ENCODE results near the gene ECHDC3. TPM values are rescaled to one million over a fixed set of nuclear protein-coding genes. Genes with fewer than 3 reads are reported as not detected.

Gene ECHDC3
- polyA plus RNA-seq, 4 donors = 3.8 to 25.8 (median 9.7) TPM

- no peak overlapping the region for H3K27ac ChIP-seq (ENCODE audit: low read depth in 1 of 3, low read length in 2 of 3)
- no peaks in the 10 kb centered on the region for H3K9me3 ChIP-seq (ENCODE audit: control insufficient read depth in 2 of 2, insufficient read depth in 1 of 2, low read depth in 1 of 2, low read length in 1 of 2)
- 91 to 95% (median 91%) methylated on average over 13 of the region's 13 CpGs for WGBS, 3 donors
These were observed 16.5 kb downstream of the ECHDC3 start for GRCh38 chr10:11758527-11759236.

GRCh38 chr10:11759347-11759746 is 17.2 kb downstream of the ECHDC3 start:
- no peak overlapping the region for H3K4me3 ChIP-seq (ENCODE audit: low read depth in 1 of 3, low read length in 3 of 3)
- FAIRE-seq (no peak), DNase-seq (no peak)
- peaks cover 0 to 13% (median 0%) of the 10 kb centered on the region in 3 donors for H3K4me1 ChIP-seq (ENCODE audit: control insufficient read depth in 3 of 3, insufficient read depth in 2 of 3, low read depth in 1 of 3, low read length in 2 of 3)
- no peaks in the 10 kb centered on the region for H3K9me3 ChIP-seq (ENCODE audit: control insufficient read depth in 2 of 2, insufficient read depth in 1 of 2, low read depth in 1 of 2, low read length in 1 of 2)
- H3K27ac ChIP-seq (ENCODE audit: low read depth in 1 of 3, low read length in 2 of 3) = no peak overlapping the region
- 83 to 90% (median 85%) methylated on average over 8 of the region's 8 CpGs for WGBS, 3 donors
- H3K36me3 ChIP-seq (ENCODE audit: control insufficient read depth in 3 of 3, insufficient read depth in 2 of 3, low read depth in 1 of 3, low read length in 3 of 3) = peaks cover 0 to 53% (median 3%) of the 10 kb centered on the region in 3 donors
- H3K27me3 ChIP-seq (ENCODE audit: control insufficient read depth in 3 of 3, insufficient read depth in 3 of 3, low read length in 3 of 3) = no peaks in the 10 kb centered on the region

More at GRCh38 chr10:11758527-11759236, 16.5 kb downstream of the ECHDC3 start:
- FAIRE-seq = no peak
- Histone ChIP-seq H3K4me3 (ENCODE audit: low read depth in 1 of 3, low read length in 3 of 3) (no peak overlapping the region), H3K27me3 (ENCODE audit: control insufficient read depth in 3 of 3, insufficient read depth in 3 of 3, low read length in 3 of 3) (no peaks in the 10 kb centered on the region), H3K4me1 (ENCODE audit: control insufficient read depth in 3 of 3, insufficient read depth in 2 of 3, low read depth in 1 of 3, low read length in 2 of 3) (peaks cover 0 to 13% (median 0%) of the 10 kb centered on the region in 3 donors), H3K36me3 (ENCODE audit: control insufficient read depth in 3 of 3, insufficient read depth in 2 of 3, low read depth in 1 of 3, low read length in 3 of 3) (peaks cover 0 to 49% (median 3%) of the 10 kb centered on the region in 3 donors)
- no peak for DNase-seq

GRCh38 chr10:11760151-11760550 is 18.0 kb downstream of the ECHDC3 start:
- Histone ChIP-seq H3K27ac (ENCODE audit: low read depth in 1 of 3, low read length in 2 of 3) (no peak overlapping the region), H3K4me3 (ENCODE audit: low read depth in 1 of 3, low read length in 3 of 3) (no peak overlapping the region), H3K4me1 (ENCODE audit: control insufficient read depth in 3 of 3, insufficient read depth in 2 of 3, low read depth in 1 of 3, low read length in 2 of 3) (peaks cover 0 to 13% (median 0%) of the 10 kb centered on the region in 3 donors), H3K36me3 (ENCODE audit: control insufficient read depth in 3 of 3, insufficient read depth in 2 of 3, low read depth in 1 of 3, low read length in 3 of 3) (peaks cover 0 to 54% (median 3%) of the 10 kb centered on the region in 3 donors), H3K9me3 (ENCODE audit: control insufficient read depth in 2 of 2, insufficient read depth in 1 of 2, low read depth in 1 of 2, low read length in 1 of 2) (no peaks in the 10 kb centered on the region), H3K27me3 (ENCODE audit: control insufficient read depth in 3 of 3, insufficient read depth in 3 of 3, low read length in 3 of 3) (no peaks in the 10 kb centered on the region)
- no peak for DNase-seq
- FAIRE-seq = no peak
- WGBS, 3 donors = 87 to 93% (median 88%) methylated on average over 8 of the region's 8 CpGs

GRCh38 chr10:11760861-11761260 is 18.7 kb downstream of the ECHDC3 start:
- Histone ChIP-seq H3K36me3 (ENCODE audit: control insufficient read depth in 3 of 3, insufficient read depth in 2 of 3, low read depth in 1 of 3, low read length in 3 of 3) (peaks cover 0 to 49% (median under 1%) of the 10 kb centered on the region in 3 donors), H3K4me3 (ENCODE audit: low read depth in 1 of 3, low read length in 3 of 3) (no peak overlapping the region), H3K27me3 (ENCODE audit: control insufficient read depth in 3 of 3, insufficient read depth in 3 of 3, low read length in 3 of 3) (no peaks in the 10 kb centered on the region), H3K27ac (ENCODE audit: low read depth in 1 of 3, low read length in 2 of 3) (no peak overlapping the region), H3K9me3 (ENCODE audit: control insufficient read depth in 2 of 2, insufficient read depth in 1 of 2, low read depth in 1 of 2, low read length in 1 of 2) (no peaks in the 10 kb centered on the region), H3K4me1 (ENCODE audit: control insufficient read depth in 3 of 3, insufficient read depth in 2 of 3, low read depth in 1 of 3, low read length in 2 of 3) (peaks cover 0 to 13% (median 0%) of the 10 kb centered on the region in 3 donors)
- DNase-seq = no peak
- no peak for FAIRE-seq
- 75 to 78% (median 77%) methylated on average over 7 of the region's 7 CpGs for WGBS, 3 donors

GRCh38 chr10:11761431-11761830 is 19.2 kb downstream of the ECHDC3 start:
- H3K4me1 ChIP-seq (ENCODE audit: control insufficient read depth in 3 of 3, insufficient read depth in 2 of 3, low read depth in 1 of 3, low read length in 2 of 3) = peaks cover 0 to 13% (median 0%) of the 10 kb centered on the region in 3 donors
- no peak overlapping the region for H3K4me3 ChIP-seq (ENCODE audit: low read depth in 1 of 3, low read length in 3 of 3)
- FAIRE-seq = no peak
- H3K27ac ChIP-seq (ENCODE audit: low read depth in 1 of 3, low read length in 2 of 3) = no peak overlapping the region
- no peaks in the 10 kb centered on the region for H3K27me3 ChIP-seq (ENCODE audit: control insufficient read depth in 3 of 3, insufficient read depth in 3 of 3, low read length in 3 of 3)
- H3K36me3 ChIP-seq (ENCODE audit: control insufficient read depth in 3 of 3, insufficient read depth in 2 of 3, low read depth in 1 of 3, low read length in 3 of 3) = peaks cover 0 to 49% (median 0%) of the 10 kb centered on the region in 3 donors
- 93 to 96% (median 96%) methylated on average over 6 of the region's 6 CpGs for WGBS, 3 donors
- no peak for DNase-seq
- H3K9me3 ChIP-seq (ENCODE audit: control insufficient read depth in 2 of 2, insufficient read depth in 1 of 2, low read depth in 1 of 2, low read length in 1 of 2) = no peaks in the 10 kb centered on the region

GRCh38 chr10:11762706-11763500 is 20.7 kb downstream of the ECHDC3 start:
- FAIRE-seq (no peak), DNase-seq (no peak)
- 82 to 94% (median 85%) methylated on average over 31 to 32 of the region's 32 CpGs for WGBS, 3 donors
- Histone ChIP-seq H3K9me3 (ENCODE audit: control insufficient read depth in 2 of 2, insufficient read depth in 1 of 2, low read depth in 1 of 2, low read length in 1 of 2) (no peaks in the 10 kb centered on the region), H3K27ac (ENCODE audit: low read depth in 1 of 3, low read length in 2 of 3) (no peak overlapping the region), H3K4me3 (ENCODE audit: low read depth in 1 of 3, low read length in 3 of 3) (no peak overlapping the region), H3K36me3 (ENCODE audit: control insufficient read depth in 3 of 3, insufficient read depth in 2 of 3, low read depth in 1 of 3, low read length in 3 of 3) (peaks cover 0 to 47% (median 0%) of the 10 kb centered on the region in 3 donors), H3K27me3 (ENCODE audit: control insufficient read depth in 3 of 3, insufficient read depth in 3 of 3, low read length in 3 of 3) (no peaks in the 10 kb centered on the region), H3K4me1 (ENCODE audit: control insufficient read depth in 3 of 3, insufficient read depth in 2 of 3, low read depth in 1 of 3, low read length in 2 of 3) (peaks cover 0 to 3% (median 0%) of the 10 kb centered on the region in 3 donors)

- DNase-seq (no peak), FAIRE-seq (no peak)
- WGBS, 3 donors = 73 to 80% (median 79%) methylated on average over 8 of the region's 8 CpGs
- Histone ChIP-seq H3K9me3 (ENCODE audit: control insufficient read depth in 2 of 2, insufficient read depth in 1 of 2, low read depth in 1 of 2, low read length in 1 of 2) (no peaks in the 10 kb centered on the region), H3K4me1 (ENCODE audit: control insufficient read depth in 3 of 3, insufficient read depth in 2 of 3, low read depth in 1 of 3, low read length in 2 of 3) (no peaks in the 10 kb centered on the region), H3K4me3 (ENCODE audit: low read depth in 1 of 3, low read length in 3 of 3) (no peak overlapping the region), H3K27me3 (ENCODE audit: control insufficient read depth in 3 of 3, insufficient read depth in 3 of 3, low read length in 3 of 3) (no peaks in the 10 kb centered on the region), H3K36me3 (ENCODE audit: control insufficient read depth in 3 of 3, insufficient read depth in 2 of 3, low read depth in 1 of 3, low read length in 3 of 3) (peaks cover 0 to 41% (median 0%) of the 10 kb centered on the region in 3 donors), H3K27ac (ENCODE audit: low read depth in 1 of 3, low read length in 2 of 3) (no peak overlapping the region)
These were observed 21.3 kb downstream of the ECHDC3 start for GRCh38 chr10:11763501-11763861.

- DNase-seq (no peak), FAIRE-seq (no peak)
- H3K4me1 ChIP-seq (ENCODE audit: control insufficient read depth in 3 of 3, insufficient read depth in 2 of 3, low read depth in 1 of 3, low read length in 2 of 3) = no peaks in the 10 kb centered on the region
- H3K27me3 ChIP-seq (ENCODE audit: control insufficient read depth in 3 of 3, insufficient read depth in 3 of 3, low read length in 3 of 3) = no peaks in the 10 kb centered on the region
- H3K27ac ChIP-seq (ENCODE audit: low read depth in 1 of 3, low read length in 2 of 3) = no peak overlapping the region
- H3K9me3 ChIP-seq (ENCODE audit: control insufficient read depth in 2 of 2, insufficient read depth in 1 of 2, low read depth in 1 of 2, low read length in 1 of 2) = no peaks in the 10 kb centered on the region
- no peak overlapping the region for H3K4me3 ChIP-seq (ENCODE audit: low read depth in 1 of 3, low read length in 3 of 3)
- peaks cover 0 to 33% (median 0%) of the 10 kb centered on the region in 3 donors for H3K36me3 ChIP-seq (ENCODE audit: control insufficient read depth in 3 of 3, insufficient read depth in 2 of 3, low read depth in 1 of 3, low read length in 3 of 3)
- 78 to 84% (median 79%) methylated on average over 6 of the region's 6 CpGs for WGBS, 3 donors
These were observed 23.0 kb downstream of the ECHDC3 start for GRCh38 chr10:11765141-11765540.

Data from small intestine (tissue), 7 donors.